SK-N-SH treated with all-trans-retinoic acid at 6 μM for 48 hours (cell line): Measurements from ENCODE around the gene SCYGR2.

ENCODE experiments used
- ARNTL ChIP-seq: fragments of 450-650 bp; formaldehyde crosslinking; IDR thresholded peaks from 2 replicates; pipeline ENCODE4 v1.5.0; 2020; ENCODE audit warnings: low read depth, mild to moderate bottlenecking, moderate library complexity, borderline replicate concordance
- CSDC2 ChIP-seq: fragments of 250-450 bp; sonication (Bioruptor Pico); IDR thresholded peaks from 2 replicates; pipeline ENCODE4 v1.5.0; 2020; ENCODE audit warnings: mild to moderate bottlenecking, moderate library complexity
- GLIS3 ChIP-seq: fragments of 250-450 bp; sonication (Bioruptor Pico); IDR thresholded peaks from 2 replicates; pipeline ENCODE4 v1.5.0; 2020; ENCODE audit warnings: mild to moderate bottlenecking, moderate library complexity
- ISL1 ChIP-seq: fragments of 250-450 bp; sonication (Bioruptor Pico); IDR thresholded peaks from 2 replicates; pipeline ENCODE4 v2.1.2; 2022; ENCODE audit warnings: mild to moderate bottlenecking, moderate library complexity
- PATZ1 ChIP-seq: fragments of 250-450 bp; sonication (Bioruptor Pico); IDR thresholded peaks from 2 replicates; pipeline ENCODE4 v1.8.0; 2020; ENCODE audit warnings: mild to moderate bottlenecking, moderate library complexity, borderline replicate concordance
- POU6F1 ChIP-seq: fragments of 250-450 bp; sonication (Bioruptor Pico); IDR thresholded peaks from 2 replicates; pipeline ENCODE4 v1.8.0; 2021; ENCODE audit warnings: low read depth, mild to moderate bottlenecking, moderate library complexity, borderline replicate concordance
- TCF4 ChIP-seq: fragments of 250-450 bp; sonication (Bioruptor Pico); IDR thresholded peaks from 2 replicates; pipeline ENCODE4 v1.8.0; 2021; ENCODE audit warnings: mild to moderate bottlenecking, moderate library complexity, borderline replicate concordance
- ZC3H10 ChIP-seq: fragments of 250-450 bp; sonication (Bioruptor Pico); IDR thresholded peaks from 2 replicates; pipeline ENCODE4 v1.5.1; 2021; ENCODE audit warnings: mild to moderate bottlenecking, moderate library complexity
- ZNF70 ChIP-seq: fragments of 450-650 bp; formaldehyde crosslinking; IDR thresholded peaks from 2 replicates; pipeline ENCODE4 v1.5.0; 2020; ENCODE audit warnings: mild to moderate bottlenecking, moderate library complexity
- TF ChIP-seq, protein P1 (sequence below): fragments of 250-450 bp; sonication (Bioruptor Pico); IDR thresholded peaks from 2 replicates; pipeline ENCODE4 v1.5.0; 2020; ENCODE audit warnings: mild to moderate bottlenecking, moderate library complexity

- TF ChIP-seq TCF4 (CRISPR knock-in tag) (no peak), POU6F1 (CRISPR knock-in tag) (no peak), ZC3H10 (CRISPR knock-in tag) (no peak), ARNTL (CRISPR knock-in tag) (no peak), PATZ1 (CRISPR knock-in tag) (no peak), CSDC2 (no peak), ISL1 (CRISPR knock-in tag) (no peak), ZNF70 (no peak), GLIS3 (CRISPR knock-in tag) (no peak)
- TF ChIP-seq, protein P1, sequence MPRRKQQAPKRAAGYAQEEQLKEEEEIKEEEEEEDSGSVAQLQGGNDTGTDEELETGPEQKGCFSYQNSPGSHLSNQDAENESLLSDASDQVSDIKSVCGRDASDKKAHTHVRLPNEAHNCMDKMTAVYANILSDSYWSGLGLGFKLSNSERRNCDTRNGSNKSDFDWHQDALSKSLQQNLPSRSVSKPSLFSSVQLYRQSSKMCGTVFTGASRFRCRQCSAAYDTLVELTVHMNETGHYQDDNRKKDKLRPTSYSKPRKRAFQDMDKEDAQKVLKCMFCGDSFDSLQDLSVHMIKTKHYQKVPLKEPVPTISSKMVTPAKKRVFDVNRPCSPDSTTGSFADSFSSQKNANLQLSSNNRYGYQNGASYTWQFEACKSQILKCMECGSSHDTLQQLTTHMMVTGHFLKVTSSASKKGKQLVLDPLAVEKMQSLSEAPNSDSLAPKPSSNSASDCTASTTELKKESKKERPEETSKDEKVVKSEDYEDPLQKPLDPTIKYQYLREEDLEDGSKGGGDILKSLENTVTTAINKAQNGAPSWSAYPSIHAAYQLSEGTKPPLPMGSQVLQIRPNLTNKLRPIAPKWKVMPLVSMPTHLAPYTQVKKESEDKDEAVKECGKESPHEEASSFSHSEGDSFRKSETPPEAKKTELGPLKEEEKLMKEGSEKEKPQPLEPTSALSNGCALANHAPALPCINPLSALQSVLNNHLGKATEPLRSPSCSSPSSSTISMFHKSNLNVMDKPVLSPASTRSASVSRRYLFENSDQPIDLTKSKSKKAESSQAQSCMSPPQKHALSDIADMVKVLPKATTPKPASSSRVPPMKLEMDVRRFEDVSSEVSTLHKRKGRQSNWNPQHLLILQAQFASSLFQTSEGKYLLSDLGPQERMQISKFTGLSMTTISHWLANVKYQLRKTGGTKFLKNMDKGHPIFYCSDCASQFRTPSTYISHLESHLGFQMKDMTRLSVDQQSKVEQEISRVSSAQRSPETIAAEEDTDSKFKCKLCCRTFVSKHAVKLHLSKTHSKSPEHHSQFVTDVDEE: no peak
Observed at GRCh38 chr2:227597036-227597435, 1.7 kb upstream of the SCYGR2 start.
